HepG2 (cell line): ENCODE data around the gene NID1. TPM values are rescaled to one million over a fixed set of nuclear protein-coding genes. Genes with fewer than 3 reads are reported as not detected.

Source experiments
- ATAC-seq: fragments of 200-7000 bp; cut with Tn5 transposase; 3 replicates; pipeline ENCODE4 v1.9.1; 2020; ENCODE audit warnings: mild to moderate bottlenecking, moderate library complexity
- BruUV-seq: library from RNA; stranded (reverse); fragments of 400-500 nt; replicated peaks from 2 replicates; lab custom pipeline; 2021; lab: Mats Ljungman, UMichigan
- CTCF ChIA-PET: fragments of 300-600 bp; formaldehyde crosslinking; extraction: SDS; loops from one replicate; lab custom pipeline; 2021; ENCODE audit warnings: low total read pairs, inconsistent platforms, low intra/inter-chr PET ratio; lab: Yijun Ruan, JAX
- POLR2A ChIA-PET: fragments of 350-600 bp; sonication (Branson Sonifier 250); formaldehyde crosslinking; loops from one replicate; lab custom pipeline; 2020; ENCODE audit warnings: antibody characterized with exemption, inconsistent platforms; lab: Yijun Ruan, JAX
- DNase-seq: peaks from one replicate; pipeline ENCODE4 v3.0.0-alpha.2; 2015; ENCODE audit warnings: low spot score
- FAIRE-seq: peaks from 3 replicates; lab custom pipeline; 2011; peaks lifted over from hg19 to GRCh38; lab: Jason Lieb, UNC
- H2AFZ ChIP-seq: one replicate; pipeline ENCODE4 v1.6.1; 2011; ENCODE audit warnings: low read length, inconsistent platforms
- H3K27ac ChIP-seq: fragments of 300-600 bp; 3 replicates; pipeline ENCODE4 v1.8.0; 2011; ENCODE audit warnings: mixed run types, mild to moderate bottlenecking, mixed read lengths, low read length, inconsistent platforms; ENCODE audit not compliant: insufficient read depth; ENCODE audit errors: extremely low read length
- H3K27me3 ChIP-seq, 2 experiments: fragments of 200-600 bp in 1 of 2; 2 replicates in 1 of 2; 3 replicates in 1 of 2; pipeline versions ENCODE4 v1.6.0 to v1.8.0; 2011; ENCODE audit warnings: low read length in 2 of 2, mild to moderate bottlenecking in 2 of 2, moderate library complexity in 2 of 2, inconsistent platforms in 1 of 2; ENCODE audit not compliant: insufficient read depth in 2 of 2, control insufficient read depth in 1 of 2
- H3K36me3 ChIP-seq, 2 experiments: fragments of 200-600 bp in 1 of 2; replicated peaks in 1 of 2; 2 replicates in 1 of 2; 3 replicates in 1 of 2; pipeline versions ENCODE4 v1.5.1 to v1.8.0; 2011; ENCODE audit warnings: low read length in 2 of 2, inconsistent platforms in 1 of 2; ENCODE audit not compliant: insufficient read depth in 2 of 2, control insufficient read depth in 1 of 2
- H3K4me1 ChIP-seq: 2 replicates; pipeline ENCODE4 v1.5.1; 2012; ENCODE audit warnings: low read length, inconsistent platforms; ENCODE audit not compliant: insufficient read depth
- H3K4me2 ChIP-seq: 2 replicates; pipeline ENCODE4 v1.6.0; 2011; ENCODE audit warnings: low read depth, low read length, inconsistent platforms
- H3K4me3 ChIP-seq, 3 experiments: fragments of 200-600 bp in 1 of 3; sonication (generic), shearing (Covaris generic) in 1 of 3; replicated peaks in 1 of 3; 2 replicates each; pipeline ENCODE4 v1.5.1; 2011 to 2016; ENCODE audit warnings: low read length in 3 of 3, inconsistent platforms in 2 of 3, low read depth in 2 of 3, mild to moderate bottlenecking in 2 of 3, control low read depth in 1 of 3, mixed read lengths in 1 of 3; ENCODE audit not compliant: insufficient read depth in 1 of 3
- H3K79me2 ChIP-seq: one replicate; pipeline ENCODE4 v1.6.1; 2011; ENCODE audit warnings: low read length, inconsistent platforms; ENCODE audit not compliant: insufficient read depth
- H3K9ac ChIP-seq: 2 replicates; pipeline ENCODE4 v1.6.0; 2011; ENCODE audit warnings: mild to moderate bottlenecking, low read depth, low read length, inconsistent platforms; ENCODE audit not compliant: insufficient read depth
- H3K9me3 ChIP-seq: 2 replicates; pipeline ENCODE4 v1.5.1; 2012; ENCODE audit warnings: mild to moderate bottlenecking, low read length
- H4K20me1 ChIP-seq: 2 replicates; pipeline ENCODE4 v1.6.0; 2011; ENCODE audit warnings: inconsistent platforms, mild to moderate bottlenecking, low read length, moderate library complexity; ENCODE audit not compliant: insufficient read depth
- ARHGAP35 ChIP-seq: sonication (generic); formaldehyde crosslinking; IDR thresholded peaks from 2 replicates; pipeline ENCODE4 v1.9.0; 2022; ENCODE audit warnings: mild to moderate bottlenecking, inconsistent platforms, moderate library complexity, missing genetic modification reagents, borderline replicate concordance
- BCL6 ChIP-seq: IDR thresholded peaks from 2 replicates; pipeline ENCODE4 v1.6.1; 2016; ENCODE audit warnings: missing genetic modification reagents, missing compliant biosample characterization
- CEBPG ChIP-seq: IDR thresholded peaks from 2 replicates; pipeline ENCODE4 v1.6.1; 2016
- CERS6 ChIP-seq: sonication (generic); formaldehyde crosslinking; IDR thresholded peaks from 2 replicates; pipeline ENCODE4 v1.5.0; 2020; ENCODE audit warnings: missing genetic modification reagents
- CREM ChIP-seq, 2 experiments: sonication (generic) in 1 of 2; formaldehyde crosslinking in 1 of 2; IDR thresholded peaks; 2 replicates each; pipeline versions ENCODE4 v1.4.0 to v1.6.1; 2016 to 2020; ENCODE audit warnings: antibody characterized with exemption in 1 of 2, mild to moderate bottlenecking in 1 of 2, missing genetic modification reagents in 1 of 2
- DMAP1 ChIP-seq: IDR thresholded peaks from 2 replicates; pipeline ENCODE4 v1.6.1; 2016
- IKZF4 ChIP-seq: sonication (generic); formaldehyde crosslinking; IDR thresholded peaks from 2 replicates; pipeline ENCODE4 v1.5.1; 2020; ENCODE audit warnings: borderline replicate concordance, mild to moderate bottlenecking, low read depth, missing genetic modification reagents; ENCODE audit errors: not compliant biosample characterization
- JUNB ChIP-seq: sonication (generic); formaldehyde crosslinking; IDR thresholded peaks from 2 replicates; pipeline ENCODE4 v1.8.0; 2022; ENCODE audit warnings: missing genetic modification reagents, mild to moderate bottlenecking, borderline replicate concordance
- MBNL3 ChIP-seq: fragments of 250-450 bp; sonication (Bioruptor Pico); conservative IDR thresholded peaks from 2 replicates; pipeline ENCODE4 v1.8.0; 2022; ENCODE audit warnings: mild to moderate bottlenecking, inconsistent platforms
- NCOA2 ChIP-seq: sonication (generic); formaldehyde crosslinking; IDR thresholded peaks from 2 replicates; pipeline ENCODE4 v1.8.0; 2022; ENCODE audit warnings: inconsistent platforms
- PHB2 ChIP-seq: fragments of 450-650 bp; IDR thresholded peaks from 2 replicates; pipeline ENCODE4 v1.6.1; 2018; ENCODE audit not compliant: partially characterized antibody
- PTBP1 ChIP-seq: fragments of 200-400 bp; formaldehyde crosslinking; IDR thresholded peaks from 2 replicates; pipeline ENCODE4 v1.6.1; 2018; ENCODE audit warnings: low read length, low read depth; ENCODE audit not compliant: poor library complexity, severe bottlenecking
- SOX6 ChIP-seq, 2 experiments: fragments of 450-650 bp in 1 of 2; sonication (generic) in 1 of 2; formaldehyde crosslinking in 1 of 2; IDR thresholded peaks; 2 replicates each; pipeline versions ENCODE4 v1.4.0 to v1.6.1; 2017 to 2020; ENCODE audit warnings: antibody characterized with exemption in 1 of 2, mild to moderate bottlenecking in 1 of 2, missing genetic modification reagents in 1 of 2
- U2AF1 ChIP-seq: fragments of 200-400 bp; formaldehyde crosslinking; optimal IDR thresholded peaks from 2 replicates; pipeline ENCODE3; 2017; ENCODE audit warnings: mild to moderate bottlenecking, low read depth, low read length
- ZIK1 ChIP-seq: sonication (generic); formaldehyde crosslinking; IDR thresholded peaks from 2 replicates; pipeline ENCODE4 v1.5.0; 2020; ENCODE audit warnings: mild to moderate bottlenecking, low read depth, missing genetic modification reagents, borderline replicate concordance
- ZMAT3 ChIP-seq: sonication (generic); formaldehyde crosslinking; conservative IDR thresholded peaks from 2 replicates; pipeline ENCODE4 v1.7.0; 2021; ENCODE audit warnings: missing genetic modification reagents
- ZNF160 ChIP-seq: sonication (generic); formaldehyde crosslinking; IDR thresholded peaks from 2 replicates; pipeline ENCODE4 v1.8.0; 2022; ENCODE audit warnings: mild to moderate bottlenecking, inconsistent platforms, missing genetic modification reagents
- ZNF260 ChIP-seq: sonication (generic); formaldehyde crosslinking; IDR thresholded peaks from 2 replicates; pipeline ENCODE4 v1.4.0; 2020; ENCODE audit warnings: missing genetic modification reagents, low read depth, mild to moderate bottlenecking, borderline replicate concordance
- ZNF329 ChIP-seq: sonication (generic); formaldehyde crosslinking; IDR thresholded peaks from 2 replicates; pipeline ENCODE4 v1.9.0; 2021; ENCODE audit warnings: low read depth, mild to moderate bottlenecking, missing genetic modification reagents
- ZNF431 ChIP-seq: sonication (generic); formaldehyde crosslinking; IDR thresholded peaks from 2 replicates; pipeline ENCODE4 v1.9.0; 2022; ENCODE audit warnings: missing genetic modification reagents, low read depth, mild to moderate bottlenecking, borderline replicate concordance
- ZNF543 ChIP-seq: sonication (generic); formaldehyde crosslinking; IDR thresholded peaks from 2 replicates; pipeline ENCODE4 v1.4.0; 2020; ENCODE audit warnings: mild to moderate bottlenecking, missing genetic modification reagents
- ZNF652 ChIP-seq: IDR thresholded peaks from 2 replicates; pipeline ENCODE4 v1.6.1; 2016; ENCODE audit warnings: low read depth, borderline replicate concordance
- ZNF761 ChIP-seq: sonication (generic); formaldehyde crosslinking; conservative IDR thresholded peaks from 2 replicates; pipeline ENCODE4 v1.4.0; 2020; ENCODE audit warnings: mild to moderate bottlenecking, missing genetic modification reagents
- WGBS: methylation state at CpG from one replicate; pipeline ENCODE4 v1.1.6; 2017; ENCODE audit warnings: low lambda C conversion rate; 5-methylcytosine and 5-hydroxymethylcytosine counted together
- in situ Hi-C: cut with HindIII; loops from 2 replicates; pipeline ENCODE4 v1.10.0; 2017; ENCODE audit warnings: low pct_unique_long_range_greater_than_20kb; ENCODE audit not compliant: extremely low pct_ligation_motif_present
- intact Hi-C: fragments of 100-400 bp; cut with micrococcal nuclease; formaldehyde crosslinking; loops from one replicate; pipeline ENCODE4 v1.10.0; 2022; ENCODE audit not compliant: unreplicated experiment
- polyA plus RNA-seq, 8 experiments: library from polyadenylated mRNA; depleted of rRNA in 3 of 8; stranded (reverse) in 7 of 8; unstranded in 1 of 8; fragments of >200 nt; fragmentation: Illumina TruSeq in 4 of 8; extraction: Trizol in 4 of 8; gene quantifications; 2 replicates each; pipeline versions ENCODE4 v1.2.1 to v1.2.3, GENCODE V29; 2011 to 2016; ENCODE audit warnings: low read depth in 4 of 8, missing spikeins in 1 of 8, mixed read lengths in 1 of 8; ENCODE audit not compliant: insufficient read depth in 1 of 8
- total RNA-seq, 5 experiments: library from RNA; depleted of rRNA; stranded (reverse); fragments of >200 nt; fragmentation: Illumina TruSeq; extraction: Trizol; gene quantifications; 2 replicates each; pipeline ENCODE4 v1.2.3, GENCODE V29; 2016; ENCODE audit warnings: low read depth in 1 of 5

The NID1 gene
- total and polyA plus RNA-seq, 2 of the 13 experiments (the other 11 are each of a cell fraction or from before 2014, with no cell fraction given): 50.2 to 56.1 TPM

- no peak for TF ChIP-seq ZNF329 (CRISPR knock-in tag)
- no peak for TF ChIP-seq CREM (IDR thresholded peaks at IDR 0.05)
- no peak for TF ChIP-seq CREM (CRISPR knock-in tag; IDR thresholded peaks at IDR 0.05)
- TF ChIP-seq ZNF160 (CRISPR knock-in tag): no peak
- TF ChIP-seq ARHGAP35 (CRISPR knock-in tag): no peak
- TF ChIP-seq, all 625 proteins: peak for 0
Measured at GRCh38 chr1:235942625-235942934, 122.3 kb downstream of the NID1 start (continued).

- BruUV-seq: no TSS peak
- no peaks in the 10 kb centered on the region for H3K9me3 ChIP-seq
- ChIA-PET CTCF (no interaction called here), POLR2A (interaction anchor here (0.6 kb wide), 1 partner anchor 28 kb away, joined by 3 read pairs; no protein-coding TSS in a partner anchor)
- H3K27me3 ChIP-seq: no peaks in the 10 kb centered on the region
- FAIRE-seq (peak; percentile 84), DNase-seq (peak; percentile 56), ATAC-seq (peak; percentile 9; the same call in 1 of the 3 replicates)
- H3K4me3 ChIP-seq: no peak overlapping the region; a peak in 1 of 6 replicates
- in situ Hi-C loops: no loop called here
- no peak overlapping the region for H3K27ac ChIP-seq
- H3K9ac ChIP-seq: no peak overlapping the region
- 13% methylated on average over 12 of the region's 12 CpGs for WGBS
- H4K20me1 ChIP-seq: no peaks in the 10 kb centered on the region
- H3K4me2 ChIP-seq: peak overlapping the region; percentile 62
- H3K79me2 ChIP-seq: no peaks in the 10 kb centered on the region
- H3K36me3 ChIP-seq: no peaks in the 10 kb centered on the region
- peaks cover 55% of the 10 kb centered on the region for H3K4me1 ChIP-seq
- intact Hi-C loops: no loop called here
- no peak overlapping the region for H2AFZ ChIP-seq
- TF ChIP-seq CERS6 (CRISPR knock-in tag): no peak
- no peak for TF ChIP-seq PHB2
- TF ChIP-seq ZIK1: no peak
- TF ChIP-seq U2AF1: no peak
- TF ChIP-seq MBNL3 (CRISPR knock-in tag): no peak
- no peak for TF ChIP-seq ZNF543 (CRISPR knock-in tag)
- no peak for TF ChIP-seq ZMAT3 (CRISPR knock-in tag)
- no peak for TF ChIP-seq DMAP1 (CRISPR knock-in tag)
- no peak for TF ChIP-seq ZNF761 (CRISPR knock-in tag)
- peak; percentile 66 for TF ChIP-seq CEBPG (CRISPR knock-in tag)
- no peak for TF ChIP-seq ZNF431 (CRISPR knock-in tag)
- no peak for TF ChIP-seq ZNF260 (CRISPR knock-in tag)
- TF ChIP-seq SOX6 (IDR thresholded peaks at IDR 0.05): no peak
- TF ChIP-seq SOX6 (CRISPR knock-in tag; IDR thresholded peaks at IDR 0.05): peak; percentile 51; the same call in 1 of the 2 replicates
- TF ChIP-seq NCOA2 (CRISPR knock-in tag): peak; percentile 52; the same call in 1 of the 2 replicates
- TF ChIP-seq IKZF4 (CRISPR knock-in tag): no peak
- no peak for TF ChIP-seq ZNF652
- 0 out of 2 replicates have a peak, but pooled peaks have one; percentile 15 for TF ChIP-seq BCL6 (CRISPR knock-in tag)
- no peak for TF ChIP-seq JUNB (CRISPR knock-in tag)
- no peak for TF ChIP-seq PTBP1
Measured at GRCh38 chr1:235941876-235942624, 122.8 kb downstream of the NID1 start.
